ENCODE data around the gene IL17RB. TPM values are rescaled to one million over a fixed set of nuclear protein-coding genes. Genes with fewer than 3 reads are reported as not detected.

IL17RB gene
- polyA plus RNA-seq, 12 donors, result 3.0 to 7.9 (median 3.5) TPM; not detected in 1

- DNase-seq, result no peak
Observed at GRCh38 chr3:53902711-53903110, 56.3 kb downstream of the IL17RB start.

- DNase-seq, result no peak
Observed at GRCh38 chr3:53913401-53913800, 67.0 kb downstream of the IL17RB start.

Other genes starting within 250 kb of the IL17RB start
- gene CHDH, start 149 bp upstream of the IL17RB start, polyA plus RNA-seq (ENCODE audit: insufficient read length in 12 of 12), result 1 to 10 TPM in 6 of 12 donors, under 1 TPM in 5, not detected in 1; 0.75 to 2.8 (median 1.0) TPM
- 10 to 100 TPM in 11 of 12 donors, not detected in 1; 17.9 to 30.3 (median 25.1) TPM for gene ACTR8, start 35.6 kb downstream of the IL17RB start, polyA plus RNA-seq (ENCODE audit: insufficient read length in 12 of 12)
- gene SELENOK, start 45.3 kb downstream of the IL17RB start, polyA plus RNA-seq (ENCODE audit: insufficient read length in 12 of 12), result 10 to 100 TPM in 11 of 12 donors, not detected in 1; 31.2 to 59.2 (median 44.1) TPM

Measured in muscle of arm (tissue), 12 donors.